ENCODE data around the gene TTC39C. TPM values are rescaled to one million over a fixed set of nuclear protein-coding genes. Genes with fewer than 3 reads are reported as not detected.

The TTC39C gene
- total RNA-seq, 1 donor from 2014 or later = 12.8 TPM

GRCh38 chr18:24035316-24035715, 20.8 kb downstream of the TTC39C start:
- no peaks in the 10 kb centered on the region for H3K36me3 ChIP-seq (ENCODE audit: insufficient read depth, low read length)
- H3K79me2 ChIP-seq (ENCODE audit: insufficient read depth, low read length) = peaks cover 21% of the 10 kb centered on the region
- FAIRE-seq (no peak), DNase-seq (ENCODE audit: low read depth) (no peak)
- H3K9me3 ChIP-seq (ENCODE audit: insufficient read depth, low read depth, low read length) = no peaks in the 10 kb centered on the region
- Mint-ChIP-seq H3K36me3 (ENCODE audit: low read depth, unreplicated experiment) (peaks cover 2% of the 10 kb centered on the region), H3K9me3 (ENCODE audit: unreplicated experiment) (no peaks in the 10 kb centered on the region), H3K4me3 (ENCODE audit: unreplicated experiment) (no peak overlapping the region), H3K4me1 (ENCODE audit: low read depth, unreplicated experiment) (no peaks in the 10 kb centered on the region), H3K27ac (ENCODE audit: unreplicated experiment) (no peak overlapping the region), H3K27me3 (ENCODE audit: low read depth, unreplicated experiment) (no peaks in the 10 kb centered on the region)
- H3K27me3 ChIP-seq (ENCODE audit: insufficient read depth, low read length) = no peaks in the 10 kb centered on the region
- H3K4me1 ChIP-seq (ENCODE audit: insufficient read depth, low read length) = no peaks in the 10 kb centered on the region
- H3K4me3 ChIP-seq (ENCODE audit: insufficient read depth, low read depth, low read length) = no peak overlapping the region
- no peak overlapping the region for H3K27ac ChIP-seq (ENCODE audit: low read depth, low read length)
- no peak for TF ChIP-seq EZH2 (IDR thresholded peaks at IDR 0.05; ENCODE audit: insufficient read depth, low read length)
- TF ChIP-seq CTCF (IDR thresholded peaks at IDR 0.05; ENCODE audit: insufficient read depth, low read depth, low read length) = no peak
- no peak overlapping the region for H2AFZ ChIP-seq (ENCODE audit: low read depth, low read length)
- peaks cover 44% of the 10 kb centered on the region for H4K20me1 ChIP-seq (ENCODE audit: insufficient read depth, low read length)
- no peak overlapping the region for H3K9ac ChIP-seq (ENCODE audit: low read length)
- H3K4me2 ChIP-seq (ENCODE audit: low read length) = no peak overlapping the region

GRCh38 chr18:24039671-24040070, 25.1 kb downstream of the TTC39C start:
- no peaks in the 10 kb centered on the region for H3K27me3 Mint-ChIP-seq (ENCODE audit: low read depth, unreplicated experiment)
- H3K9me3 Mint-ChIP-seq (ENCODE audit: unreplicated experiment) = no peaks in the 10 kb centered on the region
- peaks cover 30% of the 10 kb centered on the region for H3K79me2 ChIP-seq (ENCODE audit: insufficient read depth, low read length)

More at GRCh38 chr18:24039671-24040070, 25.1 kb downstream of the TTC39C start:
- Histone ChIP-seq H3K27me3 (ENCODE audit: insufficient read depth, low read length) (no peaks in the 10 kb centered on the region), H2AFZ (ENCODE audit: low read depth, low read length) (no peak overlapping the region), H4K20me1 (ENCODE audit: insufficient read depth, low read length) (peaks cover 42% of the 10 kb centered on the region), H3K4me2 (ENCODE audit: low read length) (no peak overlapping the region), H3K4me1 (ENCODE audit: insufficient read depth, low read length) (no peaks in the 10 kb centered on the region), H3K9ac (ENCODE audit: low read length) (no peak overlapping the region), H3K27ac (ENCODE audit: low read depth, low read length) (no peak overlapping the region), H3K4me3 (ENCODE audit: insufficient read depth, low read depth, low read length) (no peak overlapping the region), H3K36me3 (ENCODE audit: insufficient read depth, low read length) (no peaks in the 10 kb centered on the region), H3K9me3 (ENCODE audit: insufficient read depth, low read depth, low read length) (no peaks in the 10 kb centered on the region)
- Mint-ChIP-seq H3K4me1 (ENCODE audit: low read depth, unreplicated experiment) (no peaks in the 10 kb centered on the region), H3K36me3 (ENCODE audit: low read depth, unreplicated experiment) (peaks cover 1% of the 10 kb centered on the region), H3K27ac (ENCODE audit: unreplicated experiment) (no peak overlapping the region), H3K4me3 (ENCODE audit: unreplicated experiment) (no peak overlapping the region)
- TF ChIP-seq EZH2 (IDR thresholded peaks at IDR 0.05; ENCODE audit: insufficient read depth, low read length) (no peak), CTCF (IDR thresholded peaks at IDR 0.05; ENCODE audit: insufficient read depth, low read depth, low read length) (no peak)
- FAIRE-seq (no peak), DNase-seq (ENCODE audit: low read depth) (no peak)

Data from astrocyte (in vitro differentiated cells and primary cell).